Measurements from ENCODE around the gene SYCN. TPM values are rescaled to one million over a fixed set of nuclear protein-coding genes. Genes with fewer than 3 reads are reported as not detected.

SYCN gene
- total and polyA plus RNA-seq, 2 donors (not counting 3 experiments of a cell fraction or from before 2014, with no cell fraction given): not detected

DNA sequence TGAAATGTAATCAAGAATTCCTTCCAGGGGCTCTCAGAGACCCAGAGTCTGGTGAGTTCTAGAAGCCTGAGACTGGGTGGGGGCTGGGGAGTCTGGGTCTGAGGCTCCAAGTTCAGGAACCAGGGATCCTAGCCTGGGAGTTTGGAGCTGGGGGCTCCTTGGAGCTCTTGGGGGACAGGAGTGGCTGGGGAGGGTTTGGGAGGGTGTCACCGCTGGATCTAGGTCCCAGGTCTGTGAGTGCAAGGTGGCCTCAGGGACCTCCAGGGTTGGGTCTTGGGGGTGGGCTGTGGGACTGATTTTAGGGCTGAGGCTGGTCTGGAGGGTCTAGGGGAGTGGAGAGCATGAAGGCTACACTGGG lies 1.1 kb downstream of the SYCN start:
- H3K4me3 ChIP-seq (replicated peaks in 1 of 3; ENCODE audit: insufficient read depth in 1 of 3, low read depth in 1 of 3, low read length in 3 of 3): no peak overlapping the region
- intact Hi-C loops (cut with micrococcal nuclease): no loop called here
- POLR2A ChIA-PET: no interaction called here
- no TSS peak for BruUV-seq (replicated peaks)
- H3K27me3 ChIP-seq (ENCODE audit: control insufficient read depth in 2 of 2, insufficient read depth in 2 of 2, low read length in 2 of 2): peaks cover 20 to 24% of the 10 kb centered on the region in 2 experiments
- CTCF ChIA-PET: interaction anchor here (0.6 to 1.0 kb wide), 2 partner anchors 9 to 16 kb away, joined by 3 read pairs; no protein-coding TSS in a partner anchor
- TF ChIP-seq, protein P1, sequence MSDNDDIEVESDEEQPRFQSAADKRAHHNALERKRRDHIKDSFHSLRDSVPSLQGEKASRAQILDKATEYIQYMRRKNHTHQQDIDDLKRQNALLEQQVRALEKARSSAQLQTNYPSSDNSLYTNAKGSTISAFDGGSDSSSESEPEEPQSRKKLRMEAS (IDR thresholded peaks at IDR 0.05; ENCODE audit: insufficient read depth, insufficient read length): no peak
- no peak for TF ChIP-seq POLR2AphosphoS5 (IDR thresholded peaks at IDR 0.05; ENCODE audit: insufficient read depth, low read depth, low read length)
- no peak for TF ChIP-seq POLR2A (IDR thresholded peaks at IDR 0.05; ENCODE audit: low read depth, low read length)
- TF ChIP-seq FOS (IDR thresholded peaks at IDR 0.05; ENCODE audit: borderline replicate concordance, insufficient read depth, low read length): no peak
- no peak for TF ChIP-seq GATA2 (IDR thresholded peaks at IDR 0.05; ENCODE audit: insufficient read depth, insufficient read length, low read depth, low read length)
- no peak for TF ChIP-seq JUN (IDR thresholded peaks at IDR 0.05; ENCODE audit: borderline replicate concordance, insufficient read depth, insufficient read length, low read depth)
- dilution Hi-C loops (cut with MboI; ENCODE audit: extremely low pct_ligation_motif_present, low sequenced_read_pairs): no loop called here
- no peaks in the 10 kb centered on the region for H3K79me2 ChIP-seq (ENCODE audit: control insufficient read depth, insufficient read depth, low read length)
- H3K27ac ChIP-seq (ENCODE audit: insufficient read depth, low read depth, low read length): no peak overlapping the region
- H2AFZ ChIP-seq (ENCODE audit: low read depth, low read length): no peak overlapping the region
- DNase-seq (ENCODE audit: low read depth, low spot score) (no peak), FAIRE-seq (no peak)
- no peaks in the 10 kb centered on the region for H3K36me3 ChIP-seq (ENCODE audit: control insufficient read depth in 2 of 2, extremely low read depth in 1 of 2, insufficient read depth in 2 of 2, low read length in 2 of 2)
- H3K9me3 ChIP-seq (replicated peaks; ENCODE audit: control insufficient read depth, insufficient read depth, low read length): no peaks in the 10 kb centered on the region
- no peaks in the 10 kb centered on the region for H4K20me1 ChIP-seq (replicated peaks; ENCODE audit: control insufficient read depth, extremely low read depth, insufficient read depth, low read length)
- no peak overlapping the region for H3K4me2 ChIP-seq (ENCODE audit: insufficient read depth, low read length)
- H3K4me1 ChIP-seq (ENCODE audit: control insufficient read depth, extremely low read depth, insufficient read depth, low read length): no peaks in the 10 kb centered on the region
- H3K9me1 ChIP-seq (replicated peaks; ENCODE audit: control insufficient read depth, extremely low read depth, insufficient read depth, low read length): no peaks in the 10 kb centered on the region
- no peak overlapping the region for H3K9ac ChIP-seq (replicated peaks; ENCODE audit: extremely low read depth, insufficient read depth, low read length)

DNA sequence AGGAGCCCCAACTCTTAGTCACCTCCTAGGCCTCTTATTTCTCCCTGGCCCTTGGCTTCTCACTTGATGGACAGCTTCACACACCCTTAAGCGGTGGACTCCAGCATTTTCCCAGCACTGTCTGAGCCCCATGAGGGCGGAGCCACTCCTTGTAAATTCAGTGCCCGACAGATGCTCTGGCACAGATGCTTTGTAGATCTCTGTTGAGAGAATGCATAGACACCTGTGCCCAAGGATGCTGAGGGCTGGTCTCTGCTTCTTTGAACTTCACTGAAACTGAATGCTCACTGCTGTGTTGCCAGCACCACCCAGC lies 3.3 kb downstream of the SYCN start:
- dilution Hi-C loops (cut with MboI; ENCODE audit: extremely low pct_ligation_motif_present, low sequenced_read_pairs): no loop called here
- Histone ChIP-seq H3K9ac (replicated peaks; ENCODE audit: extremely low read depth, insufficient read depth, low read length) (no peak overlapping the region), H3K9me1 (replicated peaks; ENCODE audit: control insufficient read depth, extremely low read depth, insufficient read depth, low read length) (no peaks in the 10 kb centered on the region), H2AFZ (ENCODE audit: low read depth, low read length) (no peak overlapping the region), H3K4me3 (replicated peaks in 1 of 3; ENCODE audit: insufficient read depth in 1 of 3, low read depth in 1 of 3, low read length in 3 of 3) (no peak overlapping the region), H3K79me2 (ENCODE audit: control insufficient read depth, insufficient read depth, low read length) (no peaks in the 10 kb centered on the region), H3K9me3 (replicated peaks; ENCODE audit: control insufficient read depth, insufficient read depth, low read length) (no peaks in the 10 kb centered on the region), H4K20me1 (replicated peaks; ENCODE audit: control insufficient read depth, extremely low read depth, insufficient read depth, low read length) (no peaks in the 10 kb centered on the region), H3K36me3 (ENCODE audit: control insufficient read depth in 2 of 2, extremely low read depth in 1 of 2, insufficient read depth in 2 of 2, low read length in 2 of 2) (no peaks in the 10 kb centered on the region), H3K4me2 (ENCODE audit: insufficient read depth, low read length) (no peak overlapping the region), H3K27ac (ENCODE audit: insufficient read depth, low read depth, low read length) (no peak overlapping the region), H3K27me3 (ENCODE audit: control insufficient read depth in 2 of 2, insufficient read depth in 2 of 2, low read length in 2 of 2) (peaks cover 36 to 45% of the 10 kb centered on the region in 2 experiments), H3K4me1 (ENCODE audit: control insufficient read depth, extremely low read depth, insufficient read depth, low read length) (no peaks in the 10 kb centered on the region)
- BruUV-seq (replicated peaks): no TSS peak
- CTCF ChIA-PET: no interaction called here
- DNase-seq (ENCODE audit: low read depth, low spot score): no peak
- POLR2A ChIA-PET: no interaction called here
- TF ChIP-seq FOS (IDR thresholded peaks at IDR 0.05; ENCODE audit: borderline replicate concordance, insufficient read depth, low read length): no peak
- no peak for TF ChIP-seq GATA2 (IDR thresholded peaks at IDR 0.05; ENCODE audit: insufficient read depth, insufficient read length, low read depth, low read length)
- TF ChIP-seq JUN (IDR thresholded peaks at IDR 0.05; ENCODE audit: borderline replicate concordance, insufficient read depth, insufficient read length, low read depth): no peak
- TF ChIP-seq MYC (IDR thresholded peaks at IDR 0.05; ENCODE audit: low read depth, low read length): no peak
- no peak for FAIRE-seq
- intact Hi-C loops (cut with micrococcal nuclease): no loop called here
